MCF 10A (cell line): ENCODE data around the gene CYP19A1. TPM values are rescaled to one million over a fixed set of nuclear protein-coding genes. Genes with fewer than 3 reads are reported as not detected.

Experiments
- BruUV-seq: library from RNA; stranded (reverse); fragments of 400-500 nt; replicated peaks from 2 replicates; lab custom pipeline; 2021; lab: Mats Ljungman, UMichigan
- CTCF ChIA-PET: fragments of 300-600 bp; sonication (Branson Sonifier 250); formaldehyde crosslinking; extraction: SDS; loops from one replicate; lab custom pipeline; 2021; ENCODE audit warnings: antibody characterized with exemption, inconsistent platforms; lab: Yijun Ruan, JAX
- POLR2A ChIA-PET: fragments of 300-600, 350-650 bp; sonication (Branson Sonifier 250); formaldehyde crosslinking; extraction: SDS; loops from one replicate; lab custom pipeline; 2020; ENCODE audit warnings: antibody characterized with exemption, inconsistent platforms; lab: Yijun Ruan, JAX
- DNase-seq: peaks from one replicate; pipeline ENCODE4 v3.0.0-alpha.2; 2018; ENCODE audit not compliant: unreplicated experiment
- H3K27ac Mint-ChIP-seq: one replicate; pipeline ENCODE4 v1.8.0; 2022; ENCODE audit warnings: mild to moderate bottlenecking, low read depth, mixed read lengths; ENCODE audit not compliant: unreplicated experiment
- H3K27me3 Mint-ChIP-seq: one replicate; pipeline ENCODE4 v1.8.0; 2022; ENCODE audit warnings: mixed read lengths; ENCODE audit not compliant: insufficient read depth, unreplicated experiment
- H3K36me3 Mint-ChIP-seq: one replicate; pipeline ENCODE4 v1.8.0; 2022; ENCODE audit warnings: mild to moderate bottlenecking, moderate library complexity, mixed read lengths; ENCODE audit not compliant: insufficient read depth, unreplicated experiment
- H3K4me1 Mint-ChIP-seq: one replicate; pipeline ENCODE4 v1.8.0; 2022; ENCODE audit warnings: mixed read lengths; ENCODE audit not compliant: insufficient read depth, unreplicated experiment
- H3K4me3 Mint-ChIP-seq: one replicate; pipeline ENCODE4 v1.8.0; 2022; ENCODE audit warnings: mild to moderate bottlenecking, moderate library complexity, mixed read lengths; ENCODE audit not compliant: unreplicated experiment
- H3K9me3 Mint-ChIP-seq: one replicate; pipeline ENCODE4 v1.8.0; 2022; ENCODE audit warnings: mixed read lengths; ENCODE audit not compliant: unreplicated experiment
- CTCF ChIP-seq: fragments of 200-600 bp; IDR thresholded peaks from one replicate; pipeline ENCODE4 v1.8.0; 2022; ENCODE audit warnings: antibody characterized with exemption, mild to moderate bottlenecking; ENCODE audit not compliant: unreplicated experiment
- intact Hi-C: fragments of 100-400 bp; cut with micrococcal nuclease; formaldehyde crosslinking; loops from 2 replicates; pipeline ENCODE4 v1.14.1; 2022
- total RNA-seq: library from RNA; stranded (reverse); gene quantifications from 2 replicates; pipeline ENCODE4 v1.2.3, GENCODE V29; 2022

The CYP19A1 gene
- total RNA-seq, 1 experiment from 2014 or later: not detected

GRCh38 chr15:51363383-51363782 is 25.0 kb upstream of the CYP19A1 start:
- BruUV-seq: no TSS peak
- DNase-seq: no peak
- ChIA-PET CTCF (interaction anchor here (0.6 to 2.8 kb wide), 6 partner anchors 11 to 657 kb away, joined by 3 to 15 read pairs (median 4); no protein-coding TSS in a partner anchor), POLR2A (no interaction called here)
- no peaks in the 10 kb centered on the region for H3K36me3 Mint-ChIP-seq
- no peak overlapping the region for H3K27ac Mint-ChIP-seq
- H3K9me3 Mint-ChIP-seq: no peaks in the 10 kb centered on the region
- H3K27me3 Mint-ChIP-seq: no peaks in the 10 kb centered on the region
- intact Hi-C loops: no loop called here
- no peak for TF ChIP-seq CTCF
- H3K4me1 Mint-ChIP-seq: peaks cover 2% of the 10 kb centered on the region
- H3K4me3 Mint-ChIP-seq: no peak overlapping the region

GRCh38 chr15:51359981-51360380 is 21.6 kb upstream of the CYP19A1 start:
- no peaks in the 10 kb centered on the region for H3K36me3 Mint-ChIP-seq
- no peaks in the 10 kb centered on the region for H3K27me3 Mint-ChIP-seq
- ChIA-PET CTCF (interaction anchor here (0.6 to 1.0 kb wide), 4 partner anchors 21 to 62 kb away, joined by 3 to 5 read pairs (median 4); no protein-coding TSS in a partner anchor), POLR2A (no interaction called here)
- no peak for TF ChIP-seq CTCF
- no TSS peak for BruUV-seq
- intact Hi-C loops: no loop called here
- no peaks in the 10 kb centered on the region for H3K9me3 Mint-ChIP-seq
- H3K4me1 Mint-ChIP-seq: peaks cover 5% of the 10 kb centered on the region
- DNase-seq: no peak
- H3K4me3 Mint-ChIP-seq: no peak overlapping the region
- no peak overlapping the region for H3K27ac Mint-ChIP-seq

GRCh38 chr15:51356983-51357382 is 18.6 kb upstream of the CYP19A1 start:
- no peaks in the 10 kb centered on the region for H3K36me3 Mint-ChIP-seq
- POLR2A ChIA-PET: no interaction called here
- TF ChIP-seq CTCF: no peak
- no peak overlapping the region for H3K27ac Mint-ChIP-seq
- CTCF ChIA-PET: interaction anchor here (1.1 kb wide), 1 partner anchor 24 kb away, joined by 3 read pairs; no protein-coding TSS in a partner anchor
- no peaks in the 10 kb centered on the region for H3K27me3 Mint-ChIP-seq
- peaks cover 5% of the 10 kb centered on the region for H3K4me1 Mint-ChIP-seq
- no TSS peak for BruUV-seq
- no peak overlapping the region for H3K4me3 Mint-ChIP-seq
- DNase-seq: no peak
- intact Hi-C loops: no loop called here
- H3K9me3 Mint-ChIP-seq: no peaks in the 10 kb centered on the region

- Mint-ChIP-seq H3K4me1 (peaks cover 5% of the 10 kb centered on the region), H3K27ac (no peak overlapping the region), H3K27me3 (no peaks in the 10 kb centered on the region), H3K9me3 (no peaks in the 10 kb centered on the region), H3K36me3 (no peaks in the 10 kb centered on the region), H3K4me3 (no peak overlapping the region)
- BruUV-seq: no TSS peak
- POLR2A ChIA-PET: no interaction called here
- CTCF ChIA-PET: interaction anchor here (1.1 kb wide), 1 partner anchor 25 kb away, joined by 3 read pairs; no protein-coding TSS in a partner anchor
- intact Hi-C loops: no loop called here
- TF ChIP-seq CTCF: no peak
- DNase-seq: no peak
Measured at GRCh38 chr15:51356147-51356546, 17.8 kb upstream of the CYP19A1 start.
